ENCODE measurements around the gene EBF3.

The EBF3 gene

GRCh38 chr10:129843131-129843541, 120.9 kb downstream of the EBF3 start:
- H3K79me2 ChIP-seq (ENCODE audit: insufficient read depth, low read length), result no peaks in the 10 kb centered on the region
- TF ChIP-seq CTCF (IDR thresholded peaks at IDR 0.05; ENCODE audit: borderline replicate concordance, extremely low read depth, low read length, poor library complexity, severe bottlenecking) (no peak), EZH2 (IDR thresholded peaks at IDR 0.05; ENCODE audit: borderline replicate concordance, low read depth, low read length, severe bottlenecking) (no peak)
- H3K27me3 ChIP-seq (ENCODE audit: insufficient read depth, low read length, poor library complexity), result no peaks in the 10 kb centered on the region
- H3K27ac ChIP-seq (ENCODE audit: low read length), result no peak overlapping the region
- no peaks in the 10 kb centered on the region for H3K9me3 ChIP-seq (ENCODE audit: insufficient read depth, low read length, severe bottlenecking)
- H3K9ac ChIP-seq (ENCODE audit: low read depth, low read length), result no peak overlapping the region
- DNase-seq, result no peak
- H3K4me1 ChIP-seq (ENCODE audit: insufficient read depth, low read length), result no peaks in the 10 kb centered on the region
- no peak overlapping the region for H2AFZ ChIP-seq (ENCODE audit: low read depth, low read length)
- no peak overlapping the region for H3K4me3 ChIP-seq (ENCODE audit: low read depth in 1 of 2, low read length in 2 of 2)
- no peak for ATAC-seq (ENCODE audit: insufficient read depth, low read depth)
- no peak overlapping the region for H3K4me2 ChIP-seq (ENCODE audit: insufficient read depth, low read length)
- H3K36me3 ChIP-seq (ENCODE audit: insufficient read depth, low read length), result no peaks in the 10 kb centered on the region
- H4K20me1 ChIP-seq (ENCODE audit: insufficient read depth, low read length), result no peaks in the 10 kb centered on the region

GRCh38 chr10:129842031-129842430, 122.0 kb downstream of the EBF3 start:
- H3K4me1 ChIP-seq (ENCODE audit: insufficient read depth, low read length), result no peaks in the 10 kb centered on the region
- H2AFZ ChIP-seq (ENCODE audit: low read depth, low read length), result no peak overlapping the region
- no peak overlapping the region for H3K4me2 ChIP-seq (ENCODE audit: insufficient read depth, low read length)
- H3K36me3 ChIP-seq (ENCODE audit: insufficient read depth, low read length), result no peaks in the 10 kb centered on the region
- H3K79me2 ChIP-seq (ENCODE audit: insufficient read depth, low read length), result no peaks in the 10 kb centered on the region
- TF ChIP-seq EZH2 (IDR thresholded peaks at IDR 0.05; ENCODE audit: borderline replicate concordance, low read depth, low read length, severe bottlenecking) (no peak), CTCF (IDR thresholded peaks at IDR 0.05; ENCODE audit: borderline replicate concordance, extremely low read depth, low read length, poor library complexity, severe bottlenecking) (no peak)
- no peak overlapping the region for H3K9ac ChIP-seq (ENCODE audit: low read depth, low read length)
- H3K27me3 ChIP-seq (ENCODE audit: insufficient read depth, low read length, poor library complexity), result no peaks in the 10 kb centered on the region
- H3K4me3 ChIP-seq (ENCODE audit: low read depth in 1 of 2, low read length in 2 of 2), result no peak overlapping the region
- no peak overlapping the region for H3K27ac ChIP-seq (ENCODE audit: low read length)
- no peaks in the 10 kb centered on the region for H4K20me1 ChIP-seq (ENCODE audit: insufficient read depth, low read length)
- no peak for ATAC-seq (ENCODE audit: insufficient read depth, low read depth)
- no peaks in the 10 kb centered on the region for H3K9me3 ChIP-seq (ENCODE audit: insufficient read depth, low read length, severe bottlenecking)
- no peak for DNase-seq

DNA sequence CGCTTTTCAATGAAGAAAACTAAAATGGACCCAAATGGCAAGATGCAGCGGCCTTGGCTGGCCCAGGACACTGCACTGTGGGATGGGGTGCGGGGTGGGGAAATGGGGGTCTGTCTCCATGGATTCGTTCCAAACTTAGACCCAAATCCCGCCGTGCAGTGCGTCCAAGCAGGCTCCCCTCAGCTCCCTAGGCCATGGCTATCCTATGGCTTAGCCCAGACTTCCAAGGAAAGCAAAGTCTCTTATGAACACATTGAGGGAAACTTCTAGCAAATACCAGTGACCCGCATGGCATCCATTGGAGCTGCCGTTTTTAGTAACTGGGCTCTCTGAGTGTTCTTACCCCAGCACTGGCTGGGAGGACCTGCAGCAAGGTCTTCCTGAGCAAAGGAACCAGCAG, 122.5 kb downstream of the EBF3 start:
- Histone ChIP-seq H3K27ac (ENCODE audit: low read length) (no peak overlapping the region), H3K4me2 (ENCODE audit: insufficient read depth, low read length) (no peak overlapping the region), H3K9me3 (ENCODE audit: insufficient read depth, low read length, severe bottlenecking) (no peaks in the 10 kb centered on the region), H3K79me2 (ENCODE audit: insufficient read depth, low read length) (no peaks in the 10 kb centered on the region), H3K36me3 (ENCODE audit: insufficient read depth, low read length) (no peaks in the 10 kb centered on the region), H3K4me1 (ENCODE audit: insufficient read depth, low read length) (no peaks in the 10 kb centered on the region), H2AFZ (ENCODE audit: low read depth, low read length) (no peak overlapping the region), H3K4me3 (ENCODE audit: low read depth in 1 of 2, low read length in 2 of 2) (no peak overlapping the region), H4K20me1 (ENCODE audit: insufficient read depth, low read length) (no peaks in the 10 kb centered on the region), H3K27me3 (ENCODE audit: insufficient read depth, low read length, poor library complexity) (no peaks in the 10 kb centered on the region), H3K9ac (ENCODE audit: low read depth, low read length) (no peak overlapping the region)
- TF ChIP-seq CTCF (IDR thresholded peaks at IDR 0.05; ENCODE audit: borderline replicate concordance, extremely low read depth, low read length, poor library complexity, severe bottlenecking), result no peak
- TF ChIP-seq EZH2 (IDR thresholded peaks at IDR 0.05; ENCODE audit: borderline replicate concordance, low read depth, low read length, severe bottlenecking), result no peak
- DNase-seq (no peak), ATAC-seq (ENCODE audit: insufficient read depth, low read depth) (no peak)

- Histone ChIP-seq H2AFZ (ENCODE audit: low read depth, low read length) (no peak overlapping the region), H3K9me3 (ENCODE audit: insufficient read depth, low read length, severe bottlenecking) (no peaks in the 10 kb centered on the region), H3K27ac (ENCODE audit: low read length) (no peak overlapping the region), H4K20me1 (ENCODE audit: insufficient read depth, low read length) (no peaks in the 10 kb centered on the region), H3K27me3 (ENCODE audit: insufficient read depth, low read length, poor library complexity) (no peaks in the 10 kb centered on the region), H3K36me3 (ENCODE audit: insufficient read depth, low read length) (no peaks in the 10 kb centered on the region), H3K4me3 (ENCODE audit: low read depth in 1 of 2, low read length in 2 of 2) (no peak overlapping the region), H3K9ac (ENCODE audit: low read depth, low read length) (no peak overlapping the region), H3K4me1 (ENCODE audit: insufficient read depth, low read length) (no peaks in the 10 kb centered on the region), H3K79me2 (ENCODE audit: insufficient read depth, low read length) (no peaks in the 10 kb centered on the region), H3K4me2 (ENCODE audit: insufficient read depth, low read length) (no peak overlapping the region)
- no peak for DNase-seq
- TF ChIP-seq CTCF (IDR thresholded peaks at IDR 0.05; ENCODE audit: borderline replicate concordance, extremely low read depth, low read length, poor library complexity, severe bottlenecking) (no peak), EZH2 (IDR thresholded peaks at IDR 0.05; ENCODE audit: borderline replicate concordance, low read depth, low read length, severe bottlenecking) (no peak)
- no peak for ATAC-seq (ENCODE audit: insufficient read depth, low read depth)
Measured at GRCh38 chr10:129841071-129841470, 123.0 kb downstream of the EBF3 start.
